ENCODE results near the gene LIMA1.

The LIMA1 gene

GRCh38 chr12:50188241-50188781 is 95.0 kb downstream of the LIMA1 start:
- Mint-ChIP-seq H3K4me1 (peaks cover 33% of the 10 kb centered on the region), H3K9me3 (no peaks in the 10 kb centered on the region), H3K4me3 (no peak overlapping the region), H3K27me3 (no peaks in the 10 kb centered on the region), H3K27ac (peak overlapping the region; percentile 73), H3K36me3 (peaks cover 5% of the 10 kb centered on the region)
- no peak for DNase-seq
- CTCF ChIA-PET, result interaction anchor here (1.1 to 1.3 kb wide), 2 partner anchors 12 to 77 kb away, joined by 4 read pairs; partner anchors contain the start of gene COX14

GRCh38 chr12:50187084-50187900 is 96.0 kb downstream of the LIMA1 start:
- H3K27me3 Mint-ChIP-seq, result no peaks in the 10 kb centered on the region
- no peak for DNase-seq
- no peak overlapping the region for H3K4me3 Mint-ChIP-seq
- H3K27ac Mint-ChIP-seq, result peak overlapping the region; percentile 73
- peaks cover 33% of the 10 kb centered on the region for H3K4me1 Mint-ChIP-seq
- no peaks in the 10 kb centered on the region for H3K9me3 Mint-ChIP-seq
- CTCF ChIA-PET, result interaction anchor here (0.6 to 3.1 kb wide), 4 partner anchors 11 to 348 kb away, joined by 3 to 12 read pairs (median 4); partner anchors contain the start of gene COX14
- H3K36me3 Mint-ChIP-seq, result peaks cover 2% of the 10 kb centered on the region

GRCh38 chr12:50186681-50187080 is 96.6 kb downstream of the LIMA1 start:
- no peak for DNase-seq
- no peak overlapping the region for H3K4me3 Mint-ChIP-seq
- H3K4me1 Mint-ChIP-seq, result peaks cover 33% of the 10 kb centered on the region
- peaks cover 2% of the 10 kb centered on the region for H3K36me3 Mint-ChIP-seq
- no peaks in the 10 kb centered on the region for H3K9me3 Mint-ChIP-seq
- H3K27ac Mint-ChIP-seq, result peak overlapping the region; percentile 29
- CTCF ChIA-PET, result interaction anchor here (3.1 kb wide), 1 partner anchor 11 kb away, joined by 12 read pairs; no protein-coding TSS in a partner anchor
- H3K27me3 Mint-ChIP-seq, result no peaks in the 10 kb centered on the region

DNA sequence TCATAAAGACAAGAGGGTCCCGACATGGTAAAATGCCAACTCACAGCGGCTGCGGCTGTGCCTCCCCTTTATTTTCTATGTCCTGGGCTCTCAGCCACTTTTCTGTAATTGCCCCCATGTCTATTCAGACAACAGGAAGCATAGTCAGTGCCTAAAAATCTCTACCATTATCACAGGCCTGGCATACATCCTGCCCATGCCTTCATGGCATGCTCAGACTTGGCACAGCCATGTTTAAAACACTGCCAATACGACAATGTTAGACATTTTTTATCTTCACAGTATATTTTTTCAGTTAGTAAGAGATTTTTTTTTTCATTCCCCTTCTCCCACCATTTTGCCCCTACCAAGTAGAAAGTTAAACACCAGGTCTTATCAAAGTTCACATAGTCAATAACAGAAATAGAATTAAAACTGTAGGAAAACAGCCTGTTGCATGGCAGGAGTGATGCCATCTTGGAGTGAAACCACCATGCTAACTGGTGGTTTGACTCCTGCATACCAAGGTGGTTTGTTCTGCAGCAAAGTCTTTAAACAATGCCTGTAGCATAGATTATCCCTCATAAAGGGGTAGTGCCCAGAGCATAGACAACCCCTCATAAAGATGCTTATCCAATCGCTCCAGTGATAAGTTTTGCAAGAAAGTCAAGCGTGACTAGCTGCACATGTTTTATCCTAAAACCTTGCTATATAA is 97.2 kb downstream of the LIMA1 start:
- H3K4me1 Mint-ChIP-seq, result peaks cover 33% of the 10 kb centered on the region
- H3K4me3 Mint-ChIP-seq, result no peak overlapping the region
- no peak overlapping the region for H3K27ac Mint-ChIP-seq
- CTCF ChIA-PET, result interaction anchor here (1.0 to 3.1 kb wide), 3 partner anchors 10 to 128 kb away, joined by 3 to 12 read pairs (median 4); partner anchors contain the start of gene COX14
- H3K36me3 Mint-ChIP-seq, result peaks cover 5% of the 10 kb centered on the region
- H3K9me3 Mint-ChIP-seq, result no peaks in the 10 kb centered on the region
- H3K27me3 Mint-ChIP-seq, result no peaks in the 10 kb centered on the region
- no peak for DNase-seq

DNA sequence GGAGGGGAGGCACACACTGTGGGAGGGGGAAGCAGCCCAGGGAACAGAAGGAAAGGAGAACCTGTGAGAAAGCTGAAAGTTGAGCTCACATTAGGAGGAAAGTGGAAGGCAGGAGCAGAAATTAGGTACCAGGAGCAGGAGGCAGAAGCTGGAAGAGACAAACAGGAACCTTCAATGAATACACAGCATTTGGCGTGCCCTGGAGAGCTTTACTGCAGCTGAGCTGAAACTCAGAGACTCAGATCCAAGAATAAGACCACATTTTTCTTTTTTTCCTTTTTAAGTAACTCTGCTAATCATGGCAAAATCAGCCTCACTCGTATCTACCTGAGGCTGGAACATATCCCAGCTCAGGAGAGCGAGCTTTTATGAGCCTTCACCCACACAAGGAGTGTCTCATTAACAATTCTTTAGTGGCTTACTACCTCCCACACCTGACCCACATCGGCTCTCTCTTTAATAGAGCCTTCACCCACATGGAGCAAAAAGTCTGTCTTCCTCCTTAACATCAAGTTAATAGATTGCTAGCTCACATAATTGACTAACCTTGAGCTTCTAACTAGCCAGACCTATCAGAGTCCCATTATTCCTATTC is 97.9 kb downstream of the LIMA1 start:
- Mint-ChIP-seq H3K9me3 (no peaks in the 10 kb centered on the region), H3K36me3 (peaks cover 5% of the 10 kb centered on the region), H3K27ac (no peak overlapping the region), H3K4me3 (no peak overlapping the region), H3K4me1 (peaks cover 33% of the 10 kb centered on the region), H3K27me3 (no peaks in the 10 kb centered on the region)
- DNase-seq, result no peak
- CTCF ChIA-PET, result interaction anchor here (1.0 to 3.1 kb wide), 3 partner anchors 9 to 129 kb away, joined by 3 to 12 read pairs (median 4); partner anchors contain the start of gene COX14

DNA sequence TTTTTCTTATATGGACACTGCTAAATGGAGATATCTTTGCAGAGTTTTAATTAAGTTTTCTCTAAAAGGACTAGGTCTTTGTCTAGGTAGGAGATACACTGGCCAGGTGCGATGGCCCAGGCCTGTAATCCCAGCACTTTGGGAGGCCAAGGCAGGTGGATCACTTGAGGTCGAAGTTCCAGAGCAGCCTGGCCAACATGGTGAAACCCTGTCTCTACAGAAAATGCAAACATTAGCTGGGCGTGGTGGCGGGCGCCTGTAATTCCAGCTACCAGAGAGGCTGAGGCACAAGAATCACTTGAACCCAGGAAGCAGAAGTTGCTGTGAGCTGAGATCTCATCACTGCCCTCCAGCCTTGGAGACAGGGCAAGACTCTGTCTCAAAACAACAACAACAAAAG is 99.1 kb downstream of the LIMA1 start:
- Mint-ChIP-seq H3K27ac (no peak overlapping the region), H3K4me3 (no peak overlapping the region), H3K4me1 (peaks cover 30% of the 10 kb centered on the region), H3K9me3 (no peaks in the 10 kb centered on the region), H3K36me3 (peaks cover 5% of the 10 kb centered on the region), H3K27me3 (no peaks in the 10 kb centered on the region)
- DNase-seq, result no peak
- CTCF ChIA-PET, result interaction anchor here (3.1 kb wide), 1 partner anchor 8 kb away, joined by 12 read pairs; no protein-coding TSS in a partner anchor

DNA sequence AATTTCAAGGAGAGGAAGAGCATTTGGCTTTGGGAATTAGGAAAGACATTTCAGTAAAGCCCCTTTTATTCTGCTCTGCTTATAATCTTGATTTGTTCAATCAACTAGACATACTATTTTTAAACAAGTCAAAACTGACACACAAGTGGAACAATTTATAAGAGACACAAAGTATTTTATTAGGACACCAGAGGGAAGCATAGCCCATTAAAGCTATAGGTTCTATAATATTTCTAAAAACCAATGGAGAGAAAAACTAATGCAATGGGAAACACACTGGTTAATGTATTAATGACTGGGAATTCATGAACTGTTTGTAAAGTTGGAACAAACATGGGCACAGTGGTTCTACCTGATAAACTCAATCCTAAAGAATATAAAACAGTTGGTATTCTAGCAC is 100.9 kb downstream of the LIMA1 start:
- CTCF ChIA-PET, result interaction anchor here (0.7 to 1.7 kb wide), 4 partner anchors 50 to 135 kb away, joined by 3 to 10 read pairs (median 4); no protein-coding TSS in a partner anchor

DNA sequence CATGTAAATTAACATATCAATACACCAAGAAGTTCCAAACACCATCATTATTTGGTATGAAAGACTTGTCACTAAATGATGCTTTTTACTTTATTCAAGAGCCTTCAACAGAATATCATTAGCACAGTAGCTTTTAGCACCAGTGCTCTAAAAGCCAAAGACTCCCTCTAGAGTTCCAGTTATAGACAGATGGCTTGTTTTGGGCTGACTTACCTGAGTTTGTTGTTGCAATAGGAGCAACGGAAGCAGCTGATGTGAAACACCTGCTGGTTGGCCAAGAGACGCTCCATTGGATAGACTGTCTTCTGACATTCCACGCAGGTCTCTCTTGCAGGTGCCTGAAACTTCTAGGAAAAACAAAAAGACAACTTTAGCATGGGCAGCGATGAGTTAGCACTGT is 101.6 kb downstream of the LIMA1 start:
- H3K4me3 Mint-ChIP-seq, result no peak overlapping the region
- DNase-seq, result no peak
- CTCF ChIA-PET, result interaction anchor here (0.8 to 1.7 kb wide), 2 partner anchors 102 to 133 kb away, joined by 3 to 10 read pairs; no protein-coding TSS in a partner anchor
- H3K4me1 Mint-ChIP-seq, result peaks cover 6% of the 10 kb centered on the region
- H3K27ac Mint-ChIP-seq, result no peak overlapping the region
- no peaks in the 10 kb centered on the region for H3K9me3 Mint-ChIP-seq
- peaks cover 4% of the 10 kb centered on the region for H3K36me3 Mint-ChIP-seq
- no peaks in the 10 kb centered on the region for H3K27me3 Mint-ChIP-seq

More for the DNA sequence above, 100.9 kb downstream of the LIMA1 start:
- Mint-ChIP-seq H3K27me3 (no peaks in the 10 kb centered on the region), H3K4me3 (no peak overlapping the region), H3K27ac (no peak overlapping the region), H3K36me3 (peaks cover 4% of the 10 kb centered on the region), H3K9me3 (no peaks in the 10 kb centered on the region), H3K4me1 (peaks cover 14% of the 10 kb centered on the region)
- DNase-seq, result no peak

- no peaks in the 10 kb centered on the region for H3K4me1 Mint-ChIP-seq
- H3K9me3 Mint-ChIP-seq, result no peaks in the 10 kb centered on the region
These were observed 107.6 kb downstream of the LIMA1 start for GRCh38 chr12:50175716-50176026.

GRCh38 chr12:50174971-50175715 is 108.2 kb downstream of the LIMA1 start:
- peaks cover 1% of the 10 kb centered on the region for H3K4me1 Mint-ChIP-seq
- no peaks in the 10 kb centered on the region for H3K9me3 Mint-ChIP-seq
- no peak overlapping the region for H3K4me3 Mint-ChIP-seq
- no peaks in the 10 kb centered on the region for H3K27me3 Mint-ChIP-seq
- H3K27ac Mint-ChIP-seq, result peak overlapping the region; percentile 4
- H3K36me3 Mint-ChIP-seq, result peaks cover 2% of the 10 kb centered on the region
- no peak for DNase-seq
- CTCF ChIA-PET, result interaction anchor here (0.7 to 3.4 kb wide), 24 partner anchors 8 to 188 kb away, joined by 3 to 37 read pairs (median 4); partner anchors contain the start of genes CERS5, COX14 and SMARCD1

More at GRCh38 chr12:50175716-50176026, 107.6 kb downstream of the LIMA1 start:
- CTCF ChIA-PET, result interaction anchor here (0.6 to 3.4 kb wide), 27 partner anchors 9 to 389 kb away, joined by 3 to 37 read pairs (median 4); partner anchors contain the start of genes CERS5, COX14 and SMARCD1
- H3K27me3 Mint-ChIP-seq, result no peaks in the 10 kb centered on the region
- H3K36me3 Mint-ChIP-seq, result peaks cover 2% of the 10 kb centered on the region
- no peak for DNase-seq
- H3K27ac Mint-ChIP-seq, result no peak overlapping the region
- H3K4me3 Mint-ChIP-seq, result no peak overlapping the region

DNA sequence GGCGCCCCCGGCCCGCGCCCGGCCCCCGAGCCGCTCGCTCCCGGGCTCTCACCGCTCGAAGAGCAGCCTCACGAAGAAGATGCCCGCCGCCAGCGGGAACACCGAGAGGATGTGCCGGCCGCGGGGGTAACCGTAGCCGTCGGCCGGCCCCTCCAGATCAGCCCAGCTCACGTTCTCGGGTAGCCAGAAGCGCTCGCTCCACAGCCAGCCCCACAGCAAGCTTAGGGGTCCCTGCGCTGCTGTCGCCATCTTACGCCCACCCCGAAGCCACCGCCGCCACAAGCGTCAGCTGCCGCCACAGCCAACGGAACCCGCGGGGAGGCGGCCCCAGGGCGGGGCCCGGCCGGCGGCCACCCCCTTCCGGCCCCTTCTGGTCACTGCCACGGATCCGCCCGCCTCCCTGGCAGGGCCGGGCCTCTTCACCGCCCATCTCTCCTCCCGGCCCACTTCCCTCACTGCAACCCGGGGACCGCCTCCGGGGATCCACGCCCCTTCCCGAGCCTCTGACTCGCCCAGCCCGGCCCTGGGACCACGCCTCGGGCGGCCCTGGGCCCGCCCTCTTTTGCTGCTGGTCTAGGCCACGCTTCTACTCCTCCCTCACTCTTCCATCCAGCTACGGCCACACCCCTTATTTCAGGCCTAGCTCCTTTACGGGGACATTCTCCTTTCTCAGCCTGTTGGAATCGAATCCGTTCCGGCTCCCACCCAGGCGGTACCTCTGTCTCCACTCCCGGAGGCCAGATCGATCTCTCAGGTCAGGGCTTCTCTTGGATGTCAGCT is 116.1 kb downstream of the LIMA1 start, which contains the start of gene CERS5:
Gene CERS5, minus strand, starts transcription at position 321 of the 780 bp plus-strand sequence. Its CDS starts 72 bp downstream, at position 249.
- peaks cover 37% of the 10 kb centered on the region for H3K4me1 Mint-ChIP-seq
- H3K27me3 Mint-ChIP-seq, result no peaks in the 10 kb centered on the region

DNA sequence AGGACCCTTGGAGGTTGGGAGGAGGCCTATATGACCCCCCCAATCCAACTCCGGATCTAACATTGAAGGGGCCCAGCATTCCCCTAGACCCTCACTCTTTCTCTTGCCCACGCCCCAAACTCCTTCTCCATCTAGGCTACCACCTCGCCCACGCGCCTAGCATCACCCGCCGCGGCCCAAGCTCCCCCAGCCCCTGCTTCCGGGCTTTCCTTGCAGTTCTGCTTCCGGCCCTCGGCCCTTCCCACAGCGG is 116.6 kb downstream of the LIMA1 start:
- Mint-ChIP-seq H3K4me3 (peak overlapping the region; percentile 95), H3K27me3 (no peaks in the 10 kb centered on the region), H3K4me1 (peaks cover 37% of the 10 kb centered on the region), H3K36me3 (peaks cover 13% of the 10 kb centered on the region), H3K9me3 (no peaks in the 10 kb centered on the region), H3K27ac (peak overlapping the region; percentile 90)
- CTCF ChIA-PET, result interaction anchor here (1.0 to 2.9 kb wide), 5 partner anchors 9 to 80 kb away, joined by 3 to 19 read pairs (median 6); partner anchors contain the start of gene COX14
- peak; percentile 73 for DNase-seq

More for the DNA sequence above, 116.1 kb downstream of the LIMA1 start, which contains the start of gene CERS5:
- Mint-ChIP-seq H3K4me3 (peak within 1 kb of the TSS; percentile 95), H3K36me3 (peaks cover 13% of the 10 kb centered on the region), H3K9me3 (no peaks in the 10 kb centered on the region), H3K27ac (peak within 1 kb of the TSS; percentile 90)
- peak; percentile 99 for DNase-seq
- CTCF ChIA-PET, result interaction anchor here (1.0 to 2.9 kb wide), 6 partner anchors 9 to 80 kb away, joined by 3 to 19 read pairs (median 5); partner anchors contain the start of gene COX14

Measured in activated naive CD4-positive, alpha-beta T cell treated with anti-CD3 and anti-CD28 coated beads, Interleukin-2, amount 10 ng/mL, durations not matched to agents 7 days and 5 days (primary cell).